Immature natural killer cell (primary cell): ENCODE data around the gene SYNE2. TPM values are rescaled to one million over a fixed set of nuclear protein-coding genes. Genes with fewer than 3 reads are reported as not detected.
"Not testable (repeated sequence)": the region's sequence is repeated elsewhere in the genome, so short reads cannot be mapped to it uniquely, and the experiment has no call there.

Experiments
- DNase-seq, 3 donors: peaks; one replicate each; pipeline ENCODE4 v3.0.0; 2022; ENCODE audit warnings: mixed read lengths in 1 of 3
- H3K27ac Mint-ChIP-seq, 6 donors: one replicate each; pipeline ENCODE4 v1.8.0; 2020; ENCODE audit warnings: mixed read lengths in 6 of 6, mild to moderate bottlenecking in 5 of 6, inconsistent platforms in 4 of 6, moderate library complexity in 3 of 6
- H3K27me3 Mint-ChIP-seq, 3 donors: one replicate each; pipeline ENCODE4 v1.8.0; 2020 to 2021; ENCODE audit warnings: low read depth in 3 of 3, mild to moderate bottlenecking in 3 of 3, mixed read lengths in 3 of 3, moderate library complexity in 3 of 3, inconsistent platforms in 1 of 3
- H3K36me3 Mint-ChIP-seq, 3 donors: one replicate each; pipeline ENCODE4 v1.8.0; 2020; ENCODE audit warnings: mixed read lengths in 3 of 3, inconsistent platforms in 2 of 3, mild to moderate bottlenecking in 2 of 3
- H3K4me1 Mint-ChIP-seq, 2 donors: one replicate each; pipeline ENCODE4 v1.8.0; 2020; ENCODE audit warnings: inconsistent platforms in 2 of 2, mild to moderate bottlenecking in 2 of 2, mixed read lengths in 2 of 2, moderate library complexity in 1 of 2
- H3K4me3 Mint-ChIP-seq, 5 donors: one replicate each; pipeline ENCODE4 v1.8.0; 2020; ENCODE audit warnings: mild to moderate bottlenecking in 5 of 5, mixed read lengths in 5 of 5, inconsistent platforms in 3 of 5, moderate library complexity in 3 of 5
- H3K9me3 Mint-ChIP-seq, 6 donors: one replicate each; pipeline ENCODE4 v1.8.0; 2020; ENCODE audit warnings: mild to moderate bottlenecking in 6 of 6, mixed read lengths in 6 of 6, inconsistent platforms in 4 of 6, moderate library complexity in 3 of 6
- polyA plus RNA-seq, 3 donors: library from polyadenylated mRNA; unstranded; fragments of 300-500 nt; fragmentation: Illumina TruSeq; gene quantifications; one replicate each; pipeline ENCODE4 v1.2.3, GENCODE V29; 2021

The SYNE2 gene
- 100 to 1,000 TPM in 1 of 3 donors, 10 to 100 TPM in 2; 14.0 to 116 (median 20.0) TPM for polyA plus RNA-seq

- Mint-ChIP-seq H3K4me1 (peaks cover 46 to 52% of the 10 kb centered on the region in 2 donors), H3K4me3 (peak within 1 kb of the TSS; percentile 98 to 100 (median 99)), H3K9me3 (no peaks in the 10 kb centered on the region), H3K27me3 (peaks cover 7 to 17% (median 10%) of the 10 kb centered on the region in 3 donors), H3K36me3 (peaks cover 0 to 3% (median 0%) of the 10 kb centered on the region in 3 donors), H3K27ac (peak within 1 kb of the TSS; percentile 94 to 99 (median 96))
- DNase-seq = peak; percentile 79 to 82 (median 81)
Measured at GRCh38 chr14:63852817-63853731, at the start of gene SYNE2. Gene SYNE2, plus strand, starts transcription at chr14:63853004. Its CDS starts 56,145 bp downstream, at chr14:63909149.

- H3K36me3 Mint-ChIP-seq, DNase-seq, H3K4me3 Mint-ChIP-seq, H3K27ac Mint-ChIP-seq, H3K4me1 Mint-ChIP-seq, H3K27me3 Mint-ChIP-seq, H3K9me3 Mint-ChIP-seq: not testable (repeated sequence)
Measured at GRCh38 chr14:63803221-63803791, 49.5 kb upstream of the SYNE2 start.

GRCh38 chr14:63806064-63806463, 46.7 kb upstream of the SYNE2 start:
- H3K9me3 Mint-ChIP-seq, H3K27me3 Mint-ChIP-seq: not testable (repeated sequence)

GRCh38 chr14:63811692-63812091, 41.1 kb upstream of the SYNE2 start:
- not testable (repeated sequence) for DNase-seq, H3K27ac Mint-ChIP-seq, H3K36me3 Mint-ChIP-seq, H3K4me3 Mint-ChIP-seq, H3K4me1 Mint-ChIP-seq, H3K27me3 Mint-ChIP-seq
- H3K9me3 Mint-ChIP-seq = peaks cover 5 to 18% (median 13%) of the 10 kb centered on the region in 6 donors

More at GRCh38 chr14:63806064-63806463, 46.7 kb upstream of the SYNE2 start:
- not testable (repeated sequence) for H3K27ac Mint-ChIP-seq, DNase-seq, H3K36me3 Mint-ChIP-seq, H3K4me3 Mint-ChIP-seq, H3K4me1 Mint-ChIP-seq

- Mint-ChIP-seq H3K9me3 (no peaks in the 10 kb centered on the region), H3K36me3 (no peaks in the 10 kb centered on the region), H3K4me1 (no peaks in the 10 kb centered on the region), H3K27me3 (peaks cover 0 to 3% (median 3%) of the 10 kb centered on the region in 3 donors), H3K27ac (no peak overlapping the region), H3K4me3 (no peak overlapping the region)
- no peak for DNase-seq
Measured at GRCh38 chr14:63833728-63834127, 19.1 kb upstream of the SYNE2 start.

- peaks cover 0 to 5% (median 2%) of the 10 kb centered on the region in 6 donors for H3K9me3 Mint-ChIP-seq
Measured at GRCh38 chr14:63840981-63841380, 11.8 kb upstream of the SYNE2 start.

GRCh38 chr14:63843796-63844195, 9.0 kb upstream of the SYNE2 start:
- Mint-ChIP-seq H3K36me3 (peaks cover 0 to 3% (median 0%) of the 10 kb centered on the region in 3 donors), H3K27me3 (no peaks in the 10 kb centered on the region), H3K4me3 (no peak overlapping the region), H3K4me1 (no peaks in the 10 kb centered on the region), H3K9me3 (peaks cover 0 to 5% (median 2%) of the 10 kb centered on the region in 6 donors), H3K27ac (no peak overlapping the region)
- DNase-seq = no peak

More at GRCh38 chr14:63840981-63841380, 11.8 kb upstream of the SYNE2 start:
- Mint-ChIP-seq H3K36me3 (peaks cover 0 to 3% (median 0%) of the 10 kb centered on the region in 3 donors), H3K27me3 (no peaks in the 10 kb centered on the region), H3K4me3 (no peak overlapping the region), H3K4me1 (no peaks in the 10 kb centered on the region), H3K27ac (no peak overlapping the region)
- DNase-seq = peak; percentile 62 to 70 (median 64)

GRCh38 chr14:63848890-63849289, 3.9 kb upstream of the SYNE2 start:
- Mint-ChIP-seq H3K9me3 (no peaks in the 10 kb centered on the region), H3K27ac (no peak overlapping the region), H3K4me1 (peaks cover 7 to 10% of the 10 kb centered on the region in 2 donors), H3K36me3 (no peaks in the 10 kb centered on the region), H3K27me3 (peaks cover 2 to 4% (median 4%) of the 10 kb centered on the region in 3 donors), H3K4me3 (no peak overlapping the region)
- DNase-seq = no peak

GRCh38 chr14:63852271-63852816, 460 bp upstream of the SYNE2 start:
- Mint-ChIP-seq H3K36me3 (no peaks in the 10 kb centered on the region), H3K9me3 (no peaks in the 10 kb centered on the region)

GRCh38 chr14:63853831-63854293, 1.1 kb downstream of the SYNE2 start:
- peak overlapping the region; percentile 98 to 100 (median 99) for H3K4me3 Mint-ChIP-seq
- H3K27me3 Mint-ChIP-seq = peaks cover 7 to 17% (median 10%) of the 10 kb centered on the region in 3 donors
- peak; percentile 43 to 64 (median 49) for DNase-seq
- H3K4me1 Mint-ChIP-seq = peaks cover 53 to 59% of the 10 kb centered on the region in 2 donors
- H3K36me3 Mint-ChIP-seq = peaks cover 0 to 3% (median 0%) of the 10 kb centered on the region in 3 donors
- peak overlapping the region; percentile 94 to 99 (median 96) for H3K27ac Mint-ChIP-seq
- H3K9me3 Mint-ChIP-seq = no peaks in the 10 kb centered on the region

More at GRCh38 chr14:63852271-63852816, 460 bp upstream of the SYNE2 start:
- peak overlapping the region; percentile 85 to 100 (median 99) for H3K4me3 Mint-ChIP-seq
- no peak for DNase-seq
- H3K27ac Mint-ChIP-seq = peak overlapping the region; percentile 64 to 94 (median 79)
- H3K4me1 Mint-ChIP-seq = peaks cover 41 to 45% of the 10 kb centered on the region in 2 donors
- peaks cover 4 to 11% (median 5%) of the 10 kb centered on the region in 3 donors for H3K27me3 Mint-ChIP-seq

GRCh38 chr14:63854330-63854729, 1.5 kb downstream of the SYNE2 start:
- peaks cover 57 to 63% of the 10 kb centered on the region in 2 donors for H3K4me1 Mint-ChIP-seq
- H3K9me3 Mint-ChIP-seq = no peaks in the 10 kb centered on the region
- peak overlapping the region; percentile 94 to 99 (median 96) for H3K27ac Mint-ChIP-seq
- peaks cover 7 to 17% (median 10%) of the 10 kb centered on the region in 3 donors for H3K27me3 Mint-ChIP-seq
- H3K4me3 Mint-ChIP-seq = peak overlapping the region; percentile 98 to 100 (median 99)
- peaks cover 0 to 3% (median 0%) of the 10 kb centered on the region in 3 donors for H3K36me3 Mint-ChIP-seq
- DNase-seq = no peak

GRCh38 chr14:63855281-63855680, 2.5 kb downstream of the SYNE2 start:
- Mint-ChIP-seq H3K27me3 (peaks cover 8 to 17% (median 10%) of the 10 kb centered on the region in 3 donors), H3K4me1 (peaks cover 67 to 73% of the 10 kb centered on the region in 2 donors), H3K36me3 (peaks cover 0 to 3% (median 0%) of the 10 kb centered on the region in 3 donors), H3K4me3 (peak overlapping the region; percentile 70 to 99 (median 74)), H3K27ac (peak overlapping the region; percentile 78 to 94 (median 92)), H3K9me3 (no peaks in the 10 kb centered on the region)
- no peak for DNase-seq

GRCh38 chr14:63857466-63858030, 4.7 kb downstream of the SYNE2 start:
- peaks cover 0 to 3% (median 0%) of the 10 kb centered on the region in 3 donors for H3K36me3 Mint-ChIP-seq
- H3K9me3 Mint-ChIP-seq = no peaks in the 10 kb centered on the region
- DNase-seq = peak; percentile 74 to 81 (median 78)
- H3K4me1 Mint-ChIP-seq = peaks cover 75 to 86% of the 10 kb centered on the region in 2 donors
- peak overlapping the region; percentile 70 to 93 (median 77) for H3K4me3 Mint-ChIP-seq
- peaks cover 8 to 16% (median 10%) of the 10 kb centered on the region in 3 donors for H3K27me3 Mint-ChIP-seq
- H3K27ac Mint-ChIP-seq = peak overlapping the region; percentile 92 to 99 (median 96)
